ENCODE data around the gene PKNOX2.

GRCh38 chr11:125147280-125147679 lies 17.3 kb upstream of the PKNOX2 start:
- TF ChIP-seq HOMEZ (CRISPR knock-in tag; IDR thresholded peaks at IDR 0.05) (no peak), SPI1 (IDR thresholded peaks at IDR 0.05; ENCODE audit: borderline replicate concordance, low read depth, low read length) (no peak), CTBP1 (IDR thresholded peaks at IDR 0.05; ENCODE audit: borderline replicate concordance) (no peak), PRDM10 (IDR thresholded peaks at IDR 0.05; ENCODE audit: partially characterized antibody) (no peak), LARP7 (IDR thresholded peaks at IDR 0.05) (no peak), NCOA6 (IDR thresholded peaks at IDR 0.05) (no peak), CREB1 (IDR thresholded peaks at IDR 0.05) (no peak), CREB1 (CRISPR knock-in tag; IDR thresholded peaks at IDR 0.05) (no peak), TAF1 (IDR thresholded peaks at IDR 0.05; ENCODE audit: control insufficient read depth, extremely low read depth, insufficient read depth, low read length, severe bottlenecking) (no peak)
- TF ChIP-seq, protein P1, sequence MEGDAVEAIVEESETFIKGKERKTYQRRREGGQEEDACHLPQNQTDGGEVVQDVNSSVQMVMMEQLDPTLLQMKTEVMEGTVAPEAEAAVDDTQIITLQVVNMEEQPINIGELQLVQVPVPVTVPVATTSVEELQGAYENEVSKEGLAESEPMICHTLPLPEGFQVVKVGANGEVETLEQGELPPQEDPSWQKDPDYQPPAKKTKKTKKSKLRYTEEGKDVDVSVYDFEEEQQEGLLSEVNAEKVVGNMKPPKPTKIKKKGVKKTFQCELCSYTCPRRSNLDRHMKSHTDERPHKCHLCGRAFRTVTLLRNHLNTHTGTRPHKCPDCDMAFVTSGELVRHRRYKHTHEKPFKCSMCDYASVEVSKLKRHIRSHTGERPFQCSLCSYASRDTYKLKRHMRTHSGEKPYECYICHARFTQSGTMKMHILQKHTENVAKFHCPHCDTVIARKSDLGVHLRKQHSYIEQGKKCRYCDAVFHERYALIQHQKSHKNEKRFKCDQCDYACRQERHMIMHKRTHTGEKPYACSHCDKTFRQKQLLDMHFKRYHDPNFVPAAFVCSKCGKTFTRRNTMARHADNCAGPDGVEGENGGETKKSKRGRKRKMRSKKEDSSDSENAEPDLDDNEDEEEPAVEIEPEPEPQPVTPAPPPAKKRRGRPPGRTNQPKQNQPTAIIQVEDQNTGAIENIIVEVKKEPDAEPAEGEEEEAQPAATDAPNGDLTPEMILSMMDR (IDR thresholded peaks at IDR 0.05 in 2 of 3, conservative IDR thresholded peaks at IDR 0.05 in 1 of 3; ENCODE audit: insufficient read depth in 2 of 3, low read depth in 1 of 3, low read length in 3 of 3), result no peak
- TF ChIP-seq, protein P2, sequence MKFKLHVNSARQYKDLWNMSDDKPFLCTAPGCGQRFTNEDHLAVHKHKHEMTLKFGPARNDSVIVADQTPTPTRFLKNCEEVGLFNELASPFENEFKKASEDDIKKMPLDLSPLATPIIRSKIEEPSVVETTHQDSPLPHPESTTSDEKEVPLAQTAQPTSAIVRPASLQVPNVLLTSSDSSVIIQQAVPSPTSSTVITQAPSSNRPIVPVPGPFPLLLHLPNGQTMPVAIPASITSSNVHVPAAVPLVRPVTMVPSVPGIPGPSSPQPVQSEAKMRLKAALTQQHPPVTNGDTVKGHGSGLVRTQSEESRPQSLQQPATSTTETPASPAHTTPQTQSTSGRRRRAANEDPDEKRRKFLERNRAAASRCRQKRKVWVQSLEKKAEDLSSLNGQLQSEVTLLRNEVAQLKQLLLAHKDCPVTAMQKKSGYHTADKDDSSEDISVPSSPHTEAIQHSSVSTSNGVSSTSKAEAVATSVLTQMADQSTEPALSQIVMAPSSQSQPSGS (CRISPR knock-in tag; IDR thresholded peaks at IDR 0.05), result no peak
- TF ChIP-seq, protein P3, sequence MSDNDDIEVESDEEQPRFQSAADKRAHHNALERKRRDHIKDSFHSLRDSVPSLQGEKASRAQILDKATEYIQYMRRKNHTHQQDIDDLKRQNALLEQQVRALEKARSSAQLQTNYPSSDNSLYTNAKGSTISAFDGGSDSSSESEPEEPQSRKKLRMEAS (CRISPR knock-in tag; IDR thresholded peaks at IDR 0.05), result no peak
